Measurements from ENCODE around the gene KCNJ9.
A peak's percentile ranks its signal among the peaks of the same experiment; 100 is the strongest.
"Not testable (repeated sequence)": the region's sequence is repeated elsewhere in the genome, so short reads cannot be mapped to it uniquely, and the experiment has no call there.

KCNJ9 gene

DNA sequence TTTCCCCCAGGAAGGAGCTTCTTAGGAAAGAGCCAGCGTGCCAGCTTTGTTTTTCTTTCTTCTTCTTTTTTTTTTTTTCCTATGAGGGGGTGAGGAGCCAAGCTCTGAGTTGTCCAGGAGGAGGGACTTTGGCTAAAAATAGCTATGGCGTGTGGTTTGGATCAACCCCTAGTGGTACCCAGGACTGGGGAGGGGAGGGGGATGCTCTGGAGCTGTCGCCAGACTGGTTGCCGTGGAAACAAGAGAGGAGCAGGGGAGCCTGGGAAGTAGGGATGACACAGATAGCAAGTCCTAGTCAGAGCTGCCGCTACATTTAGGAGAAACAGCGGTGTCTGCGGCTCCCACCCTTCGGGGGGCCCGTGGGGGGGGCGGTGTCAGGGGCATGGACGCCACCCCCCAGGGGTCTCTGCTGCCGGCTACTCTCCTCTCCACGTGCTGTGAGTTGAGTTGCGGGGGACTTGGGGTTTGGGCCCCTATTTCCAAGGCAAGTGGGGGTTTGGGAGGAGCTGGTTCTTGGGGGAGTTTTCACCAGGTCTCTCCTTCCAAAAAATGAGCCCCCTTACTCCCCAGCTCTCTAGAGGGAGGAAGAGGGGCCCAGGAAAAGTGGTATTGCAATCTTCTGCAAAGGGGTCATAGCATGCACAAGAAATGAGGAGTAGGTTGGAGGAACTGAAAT lies at the start of gene KCNJ9:
Gene KCNJ9 (plus strand): TSS at position 278 of the 676 bp plus-strand sequence. CDS start 2,493 bp downstream, outside the sequence.
- DNase-seq = no peak

DNA sequence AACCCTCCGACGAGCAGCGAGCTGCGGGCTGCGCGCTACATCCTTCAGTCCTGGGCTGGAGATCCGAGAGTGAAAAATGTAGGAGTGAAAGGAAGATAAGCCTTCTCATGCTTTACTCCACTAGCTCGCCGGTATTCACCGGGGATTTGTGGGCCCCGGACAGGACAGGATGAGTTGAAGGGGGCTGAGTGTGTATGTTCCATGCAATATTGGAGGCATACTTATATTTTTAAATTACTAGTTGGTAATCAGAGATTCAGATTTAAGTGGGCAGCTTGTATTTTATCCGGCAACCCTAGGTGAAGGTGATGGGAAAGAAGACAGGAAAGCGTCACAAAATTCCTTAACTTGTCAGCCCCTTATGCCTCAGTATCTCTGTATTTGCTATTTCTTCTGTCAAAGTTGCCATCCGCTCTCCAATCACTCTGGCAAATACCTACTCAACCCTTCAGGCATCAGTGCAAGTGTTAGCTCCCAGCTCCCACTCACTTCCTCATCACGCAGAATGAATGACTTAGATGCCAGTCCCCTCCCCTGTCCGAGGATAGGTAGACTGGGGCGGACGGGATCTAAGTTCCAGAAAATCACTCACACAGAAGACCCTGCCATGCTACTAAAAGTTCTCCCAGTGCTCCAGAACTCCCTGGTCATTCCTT lies 49.0 kb upstream of the KCNJ9 start:
- peak in 1 of 2 experiments; percentile 11 for DNase-seq

DNA sequence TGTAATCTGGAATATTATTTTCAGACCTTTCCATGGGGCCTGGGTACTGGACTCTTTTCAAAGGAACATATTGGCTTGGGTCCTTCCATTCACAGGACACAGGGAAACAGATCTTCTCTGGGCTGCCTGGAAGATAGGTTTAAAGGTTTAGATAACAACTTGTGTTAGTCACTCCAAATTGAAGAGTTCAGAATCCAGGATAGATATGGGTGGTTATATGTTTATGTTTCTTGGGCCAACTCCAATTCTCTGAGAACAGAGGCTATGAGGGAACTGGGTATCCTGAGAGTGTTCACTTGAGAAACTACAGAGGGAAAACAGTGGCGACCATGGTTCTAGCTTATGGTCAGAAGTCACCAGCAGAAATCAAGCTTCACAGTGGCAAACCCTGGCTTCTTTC lies 40.9 kb upstream of the KCNJ9 start:
- DNase-seq = no peak

DNA sequence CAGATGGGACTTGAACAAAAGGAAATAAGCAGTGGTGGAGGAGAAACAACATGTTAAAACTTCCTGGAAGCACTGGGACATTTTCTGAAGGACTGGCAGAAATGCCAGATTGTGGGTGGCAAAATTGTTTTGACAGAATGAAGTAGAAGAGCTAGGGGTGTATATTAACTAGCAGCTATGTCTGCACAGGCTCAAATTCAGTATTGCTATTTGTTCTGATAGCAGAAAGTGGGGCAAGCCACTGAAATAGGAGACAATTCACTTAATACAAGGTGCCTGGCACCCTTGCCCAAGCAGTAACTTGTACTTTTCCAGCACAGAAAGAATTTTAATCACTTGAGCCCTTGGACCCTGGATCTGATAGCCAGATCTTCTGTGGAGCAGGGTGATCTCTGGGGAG lies 37.8 kb upstream of the KCNJ9 start:
- DNase-seq = no peak

DNA sequence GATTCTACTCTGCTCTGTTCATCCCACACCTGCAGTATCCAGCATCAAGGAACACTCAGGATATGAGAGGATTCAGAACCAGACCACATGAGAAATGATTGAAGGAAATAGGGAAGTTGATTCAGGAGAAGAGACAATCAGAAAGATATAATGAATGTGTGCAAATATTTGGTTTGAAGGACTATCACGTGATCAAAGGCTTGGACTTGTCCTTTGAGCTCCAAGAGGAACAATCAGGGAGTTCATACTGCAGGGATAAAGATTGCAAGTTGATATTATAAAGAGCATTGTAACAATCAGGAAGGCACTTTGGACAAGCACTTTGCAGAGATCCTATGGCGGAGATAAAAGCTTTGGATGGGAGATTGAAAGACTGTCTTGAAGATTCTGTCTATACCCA lies 35.7 kb upstream of the KCNJ9 start:
- DNase-seq = no peak

DNA sequence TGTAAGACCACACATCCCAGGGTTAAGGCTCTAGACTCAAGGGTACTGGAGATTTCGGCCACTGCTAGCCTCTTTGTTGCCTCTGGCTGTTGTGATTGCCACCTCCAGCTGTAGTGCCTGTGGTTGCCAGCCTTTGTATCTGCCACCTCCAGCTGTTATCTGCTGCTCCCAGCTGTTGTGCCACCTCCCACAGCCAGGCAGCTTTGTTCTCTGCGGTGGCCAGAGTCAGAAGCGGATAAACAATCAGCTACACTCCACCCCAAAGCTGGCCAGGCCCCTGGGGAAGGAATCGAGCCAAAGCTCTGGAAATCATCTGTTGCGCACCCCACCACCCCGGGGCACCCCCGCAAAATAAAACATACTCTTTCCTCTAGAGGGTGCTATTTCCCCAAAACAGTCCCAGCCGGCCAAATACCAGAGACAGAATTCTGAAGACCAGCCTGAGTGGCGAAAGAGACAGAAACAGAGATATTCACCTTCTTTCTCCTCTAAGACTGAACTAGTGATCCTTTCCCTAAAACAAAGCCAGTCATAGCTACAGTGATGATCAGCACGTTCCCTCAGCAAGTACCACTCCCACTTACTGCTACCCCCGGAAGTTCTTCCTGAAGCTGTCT lies 34.7 kb upstream of the KCNJ9 start:
- DNase-seq = peak; percentile 29 to 52

DNA sequence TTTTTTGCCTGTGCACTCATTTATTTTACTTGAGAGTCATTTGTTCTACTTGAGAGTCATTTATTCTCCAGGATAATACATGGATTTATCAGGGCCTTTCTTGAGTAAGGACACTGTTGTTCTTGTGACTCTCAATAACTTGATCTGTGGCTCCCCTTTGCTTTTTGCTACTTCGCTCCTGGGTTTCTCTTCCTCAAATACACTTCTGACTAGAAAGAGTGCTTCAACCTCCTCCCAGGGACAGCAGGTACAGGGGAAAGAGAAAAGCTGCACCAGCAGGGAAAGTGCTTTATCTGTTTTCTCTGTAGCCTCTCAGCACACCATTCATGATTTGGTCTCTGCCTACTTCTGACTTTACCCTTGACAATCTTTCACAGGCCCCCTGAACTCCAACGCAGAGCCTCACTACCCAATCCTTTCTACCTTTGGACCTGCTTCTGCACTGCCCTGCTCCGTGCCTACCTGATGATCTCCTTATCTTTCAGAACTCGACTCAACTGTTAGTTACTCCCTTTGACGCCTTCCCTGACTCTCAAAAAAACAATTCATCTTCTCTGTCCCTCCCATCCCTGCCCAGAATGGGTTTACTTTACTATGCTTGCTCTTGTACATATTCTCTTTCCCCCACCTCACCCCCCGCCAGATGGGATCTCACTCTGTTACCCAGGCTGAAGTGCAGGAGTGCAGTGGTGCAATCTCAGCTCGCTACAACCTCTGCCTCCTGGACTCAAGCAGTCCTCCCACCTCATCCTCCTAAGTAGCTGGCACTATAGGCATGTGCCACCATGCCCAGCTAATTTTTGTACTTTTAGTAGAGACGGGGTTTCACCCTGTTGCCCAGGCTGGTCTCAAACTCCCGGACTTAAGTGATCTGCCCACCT lies 34.0 kb upstream of the KCNJ9 start:
- no peak for DNase-seq

DNA sequence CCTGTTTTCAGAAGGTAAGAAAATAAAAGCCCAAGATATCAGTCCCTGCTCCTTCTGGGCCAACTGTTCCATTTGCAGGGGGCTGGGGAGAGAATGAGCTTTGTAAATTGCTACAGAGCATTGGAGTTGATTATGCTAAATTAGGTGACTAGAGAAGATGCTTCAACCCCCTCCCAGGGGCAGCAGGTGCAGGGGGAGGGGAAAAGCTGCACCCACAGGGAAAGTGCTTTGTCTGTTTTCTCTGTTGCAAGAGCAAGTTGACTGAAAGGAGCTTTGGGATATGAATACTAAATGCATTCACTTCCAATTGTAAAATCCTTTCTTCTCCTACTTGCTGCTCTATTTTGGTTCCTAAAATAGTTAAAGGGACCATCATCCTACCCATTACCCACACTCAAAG lies 33.0 kb upstream of the KCNJ9 start:
- DNase-seq = no peak

DNA sequence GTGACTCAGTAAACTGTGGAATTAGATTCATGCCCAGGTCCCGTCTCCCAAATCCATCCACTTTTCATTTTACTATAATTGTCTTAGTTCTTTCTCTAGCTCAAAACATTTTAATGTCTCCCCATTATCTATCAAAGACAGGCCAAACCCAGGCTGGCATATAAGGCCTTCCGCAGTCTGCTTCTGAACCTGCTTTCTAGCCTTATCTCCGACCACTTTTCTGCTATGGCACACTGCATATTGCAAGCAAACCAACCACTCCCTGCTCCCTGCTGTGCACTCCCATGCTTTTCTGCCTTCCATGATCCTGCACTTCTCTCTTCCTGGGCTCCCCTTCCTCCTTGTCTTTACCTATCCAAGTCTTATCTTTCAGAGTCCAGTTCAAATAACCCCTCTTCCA lies 32.2 kb upstream of the KCNJ9 start:
- no peak for DNase-seq

DNA sequence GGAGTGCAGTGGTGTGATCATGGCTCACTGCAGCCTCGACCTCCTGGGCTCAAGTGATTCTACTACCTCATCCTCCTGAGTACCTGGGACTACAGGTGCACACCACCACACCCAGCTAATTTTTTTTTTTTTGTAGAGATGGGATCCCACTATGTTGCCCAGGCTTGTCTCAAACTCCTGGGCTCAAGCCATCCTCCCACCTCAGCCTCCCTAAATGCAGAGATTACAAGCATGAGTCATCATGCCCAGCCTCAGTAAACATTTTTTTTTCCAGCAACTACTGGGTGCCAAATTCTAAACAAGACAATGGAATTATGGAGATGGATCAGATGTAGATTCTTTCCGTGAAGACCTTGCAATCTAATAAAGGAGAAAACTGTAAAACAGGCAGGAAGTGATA lies 31.2 kb upstream of the KCNJ9 start:
- not testable (repeated sequence) for DNase-seq

DNA sequence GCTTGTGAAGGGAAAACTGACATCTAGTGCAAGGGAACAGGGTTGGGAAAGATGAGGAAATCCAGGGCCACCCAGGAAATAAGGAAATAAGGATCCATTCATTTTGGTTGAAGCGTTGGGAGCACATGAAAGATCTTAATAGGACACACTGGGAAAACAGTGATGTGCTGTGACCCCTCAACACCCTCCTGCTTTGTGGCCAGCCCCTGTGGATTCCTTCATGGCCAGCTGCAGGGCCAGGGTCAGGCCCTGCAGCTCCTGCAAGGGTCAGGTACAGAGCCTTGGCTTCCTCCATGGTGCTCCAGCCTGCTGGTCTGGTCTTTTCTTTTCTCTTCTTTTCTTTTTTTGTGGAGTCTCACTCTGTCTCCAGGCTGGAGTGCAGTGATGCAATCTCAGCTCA lies 30.7 kb upstream of the KCNJ9 start:
- no peak for DNase-seq

DNA sequence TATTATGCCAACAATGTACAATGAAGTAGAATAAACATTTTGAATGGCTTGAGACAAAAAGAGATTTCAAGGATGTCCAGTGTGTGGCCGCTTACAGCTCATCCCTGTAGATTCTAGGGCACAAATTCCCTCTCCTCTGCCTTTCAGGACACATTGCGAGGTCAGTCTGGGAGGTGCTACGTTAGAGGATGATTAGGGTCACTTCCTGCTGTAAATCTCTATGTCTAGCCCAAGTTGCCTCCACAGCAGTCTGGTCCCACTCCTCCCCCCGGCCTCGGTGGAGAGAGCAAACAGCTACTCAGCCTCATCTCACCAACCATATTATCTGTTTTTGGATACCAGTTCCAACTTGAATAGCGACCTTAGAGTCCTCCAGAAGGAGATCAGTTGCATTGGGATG lies 28.4 kb upstream of the KCNJ9 start:
- DNase-seq = no peak

DNA sequence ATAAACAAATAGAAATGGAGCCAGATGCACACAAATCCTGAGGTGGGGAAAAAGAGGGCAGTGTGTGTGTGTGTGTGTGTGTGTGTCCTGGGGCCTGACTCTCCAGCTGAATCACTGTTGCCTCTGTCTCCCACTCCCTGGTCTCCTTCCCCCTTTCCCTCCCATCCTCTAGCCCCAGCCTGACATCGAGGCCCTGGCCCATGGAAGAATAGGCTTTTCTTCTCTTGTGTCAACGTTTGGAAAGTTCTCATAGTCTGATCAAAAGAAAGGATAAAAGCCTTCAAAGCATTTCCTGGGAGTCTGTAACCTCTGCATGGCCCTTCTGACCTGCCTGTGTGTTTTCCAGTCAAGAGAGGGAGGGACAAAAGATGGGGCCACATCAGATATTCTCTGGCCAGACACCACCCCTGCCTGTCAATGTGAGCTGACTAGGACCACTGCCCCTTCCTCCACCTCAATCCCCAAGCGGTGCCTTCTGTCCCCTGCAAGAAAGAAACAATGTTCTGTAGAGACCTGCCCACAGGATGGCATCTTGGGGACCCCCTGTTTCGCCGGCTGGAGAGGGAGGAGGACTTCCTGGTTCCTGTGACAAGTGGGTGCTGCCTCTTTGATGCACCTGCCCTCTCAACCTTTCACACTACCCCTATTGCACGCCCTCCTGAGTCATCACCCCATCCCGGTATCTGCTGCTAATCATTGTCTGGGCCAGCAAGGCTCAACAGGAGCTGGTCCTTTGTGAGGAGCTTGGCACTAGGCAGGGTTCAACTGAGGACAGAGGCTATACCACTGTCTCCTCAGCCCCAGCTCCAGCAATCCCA lies 27.6 kb upstream of the KCNJ9 start:
- DNase-seq = no peak

DNA sequence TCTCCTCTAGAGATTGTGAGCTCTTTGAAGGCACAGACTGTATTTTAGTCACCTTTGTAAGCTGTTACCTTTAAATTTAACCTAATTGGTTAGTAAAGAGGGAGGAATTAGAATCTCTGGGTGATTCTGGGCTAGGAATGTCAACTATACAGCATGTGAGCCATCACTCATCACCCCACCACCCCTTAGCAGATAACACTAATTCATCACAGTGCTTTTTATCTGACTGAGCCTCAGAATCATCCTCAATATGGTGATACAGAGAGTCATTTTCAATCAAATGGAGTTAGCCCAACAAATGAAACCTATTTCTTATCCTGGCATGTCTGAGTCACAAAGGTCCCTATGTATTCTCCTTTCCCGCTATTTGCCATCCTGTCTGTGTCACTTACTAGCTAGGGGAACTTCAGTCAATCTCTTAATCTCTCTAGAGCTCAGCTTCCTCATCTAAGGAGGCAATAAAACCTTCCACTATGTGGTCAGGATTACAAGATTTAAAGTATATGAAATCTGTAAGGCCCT lies 24.6 kb upstream of the KCNJ9 start:
- no peak for DNase-seq

DNA sequence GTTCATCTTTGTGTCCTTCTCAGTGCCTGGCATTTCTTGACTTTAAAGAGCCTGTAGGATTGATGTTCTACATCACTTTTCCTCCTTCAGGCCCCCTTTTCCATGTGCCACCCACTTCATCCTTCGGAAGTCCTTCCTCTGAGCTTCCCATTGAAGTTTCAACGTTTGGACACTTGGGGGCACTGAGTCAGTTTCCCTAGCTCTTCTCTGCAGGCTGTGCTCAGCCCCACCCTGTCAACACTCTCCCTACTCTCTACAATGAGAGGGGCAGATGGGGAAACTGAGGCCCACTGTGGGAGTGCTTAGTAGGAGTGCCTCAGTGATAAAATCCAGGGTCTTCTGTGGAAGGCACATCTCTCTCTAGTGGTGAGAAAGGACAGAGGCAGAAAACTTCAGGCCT lies 23.3 kb upstream of the KCNJ9 start:
- DNase-seq = no peak

DNA sequence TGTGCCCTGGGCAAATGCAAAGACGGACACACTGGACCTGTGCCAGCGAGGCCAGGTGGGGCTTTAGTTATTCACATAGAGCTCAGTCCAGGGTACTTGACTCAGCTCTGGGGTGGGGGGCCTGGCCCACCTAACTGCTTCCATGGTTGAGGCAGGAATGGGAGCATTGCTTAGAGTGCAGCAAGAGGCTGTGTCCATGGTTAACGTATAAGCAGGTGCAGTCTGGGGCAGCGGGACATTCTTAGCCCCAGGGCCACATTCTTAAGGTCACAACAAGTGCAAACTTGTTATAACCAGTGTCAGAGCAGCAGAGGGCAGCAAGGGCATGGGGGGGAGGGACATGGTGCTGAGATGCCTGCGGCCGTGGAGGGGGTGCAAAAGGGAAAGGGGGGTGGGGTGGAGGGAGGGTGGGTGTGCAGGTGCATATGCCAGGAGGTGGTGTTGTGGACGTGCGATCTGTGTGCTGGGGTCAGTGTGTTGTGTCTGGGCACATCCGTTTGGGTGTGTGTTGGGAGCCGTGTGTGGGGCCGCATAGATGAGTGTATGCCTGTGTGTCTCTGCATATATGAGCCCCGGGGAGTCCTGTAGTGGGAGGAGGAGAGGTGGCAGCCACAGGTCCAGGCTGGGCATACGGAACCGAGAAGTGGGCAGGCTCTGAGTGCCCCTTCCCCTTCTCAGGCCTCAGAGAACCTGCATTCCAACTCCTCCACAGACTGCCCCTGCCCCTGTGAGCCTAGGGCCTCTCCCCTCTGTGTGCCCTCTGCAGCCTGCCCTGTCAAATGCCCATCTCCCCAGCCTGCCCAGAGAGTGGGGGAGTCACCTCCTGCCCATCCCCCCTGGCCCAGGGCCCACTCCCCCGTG lies 19.7 kb upstream of the KCNJ9 start:
- no peak for DNase-seq

DNA sequence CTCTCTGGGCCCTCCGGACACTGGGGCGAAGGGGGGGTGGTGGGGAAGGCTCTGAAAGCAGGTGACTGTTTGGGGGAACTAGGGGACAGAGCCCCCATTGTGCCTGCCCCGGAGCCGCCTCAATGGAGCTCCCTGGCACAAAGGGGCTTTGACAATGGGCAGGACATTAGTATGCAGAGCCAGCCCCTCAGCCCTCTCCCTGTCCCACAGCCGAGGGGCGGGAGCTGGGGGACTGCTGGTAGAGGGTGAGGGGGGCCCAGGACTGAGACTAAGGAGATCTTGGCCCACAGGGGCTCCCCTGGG lies 19.2 kb upstream of the KCNJ9 start:
- no peak for DNase-seq

DNA sequence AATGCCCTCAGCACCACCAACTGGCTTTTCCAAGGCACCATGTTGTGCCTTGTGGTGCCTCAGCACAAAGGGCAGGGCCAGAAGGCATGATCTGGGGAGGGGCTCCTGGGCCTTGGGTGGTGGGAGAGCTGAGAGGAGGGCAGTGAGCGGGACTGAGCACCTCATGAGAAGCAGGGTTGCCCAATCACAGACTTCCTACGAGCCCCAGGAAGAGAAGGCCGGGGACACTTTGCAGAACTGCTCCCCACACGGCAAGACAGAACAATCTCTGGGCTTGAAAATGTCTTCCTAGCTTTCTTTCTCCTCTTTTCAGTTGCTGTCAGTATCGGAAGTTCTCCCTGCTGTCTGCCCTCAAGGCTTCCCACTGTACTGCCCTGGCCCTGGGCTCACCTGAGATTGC lies 18.2 kb upstream of the KCNJ9 start:
- DNase-seq = no peak

DNA sequence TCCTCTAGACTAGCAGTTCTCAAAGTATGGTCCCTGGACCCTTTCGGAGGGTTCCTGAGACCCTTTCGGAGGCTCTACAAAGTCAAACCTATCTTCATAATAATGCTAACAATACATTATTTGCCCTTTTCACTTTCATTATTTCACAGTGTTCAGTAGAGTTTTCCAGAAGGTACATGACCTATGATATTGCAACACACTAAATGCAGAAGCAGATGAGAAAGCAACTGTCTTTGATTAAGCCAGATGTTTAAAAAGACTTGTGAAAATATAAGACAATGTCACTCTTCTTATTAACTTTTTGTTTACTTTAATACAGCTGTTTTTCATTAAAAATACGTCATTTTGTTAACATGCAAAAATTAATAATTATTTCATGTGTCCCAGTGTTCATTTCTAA lies 17.2 kb upstream of the KCNJ9 start:
- no peak for DNase-seq

DNA sequence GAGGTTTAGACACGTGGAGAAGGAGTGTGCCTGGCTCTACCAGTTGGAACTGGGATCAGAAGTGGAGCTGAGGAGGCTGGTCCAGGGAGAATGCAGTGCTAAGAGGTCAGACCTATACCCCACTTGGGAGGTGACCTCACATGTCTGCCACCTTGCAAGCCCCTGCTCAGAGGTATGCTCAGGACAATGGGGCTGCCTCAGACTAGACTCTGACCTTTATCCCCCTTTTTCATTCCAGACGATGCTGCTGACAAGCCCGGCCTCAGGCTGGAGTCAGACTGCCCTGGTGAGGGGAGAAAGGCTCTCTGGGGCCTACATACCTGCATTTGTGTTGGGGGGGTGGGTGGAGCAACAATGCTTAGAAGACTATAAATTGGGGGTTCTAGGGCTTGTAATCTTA lies 16.6 kb upstream of the KCNJ9 start:
- DNase-seq = no peak

All from activated CD4-positive, alpha-beta T cell treated with anti-CD3 and anti-CD28 coated beads, Interleukin-2, amount 50 U/mL, for 48 hours (primary cell).